ENCODE data around the gene TRDMT1.

Gene TRDMT1

DNA sequence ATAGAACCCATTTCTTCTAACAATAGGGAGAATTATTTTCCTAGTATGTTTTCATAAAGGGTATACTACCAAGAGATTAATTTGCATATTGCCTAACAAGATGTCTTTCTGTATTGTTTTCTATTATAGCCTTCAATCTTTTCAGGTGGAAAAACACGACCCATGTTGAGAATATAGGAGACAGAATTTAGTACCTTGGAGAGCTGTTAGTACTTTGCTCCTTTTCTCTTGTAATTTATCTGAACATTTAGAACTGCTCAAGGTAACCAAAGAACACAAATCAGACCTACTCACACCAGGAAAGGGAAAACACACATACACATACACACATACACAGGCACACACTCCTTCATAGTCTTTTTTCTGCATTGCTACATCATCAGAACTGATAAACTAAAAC is 7.8 kb upstream of the TRDMT1 start:
- no peak for DNase-seq

DNA sequence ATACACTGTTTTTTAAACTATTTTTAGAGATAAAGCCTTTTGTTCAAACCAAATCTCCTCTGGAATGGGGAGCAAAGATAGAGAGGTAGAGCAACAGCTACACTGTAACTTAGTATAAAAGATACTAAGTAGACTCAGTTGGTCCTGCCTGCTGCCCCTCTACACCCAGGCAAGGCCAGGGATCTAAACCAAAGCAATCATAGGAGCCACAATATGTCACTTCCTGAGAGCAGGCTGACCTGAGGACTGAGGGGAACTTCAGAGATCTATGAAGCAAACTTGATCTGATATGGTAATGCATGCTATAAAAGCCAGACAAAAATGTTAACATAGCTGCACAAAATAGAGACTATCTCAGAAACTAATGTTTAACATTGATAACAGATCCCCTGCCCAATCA is 7.0 kb upstream of the TRDMT1 start:
- DNase-seq, result no peak

DNA sequence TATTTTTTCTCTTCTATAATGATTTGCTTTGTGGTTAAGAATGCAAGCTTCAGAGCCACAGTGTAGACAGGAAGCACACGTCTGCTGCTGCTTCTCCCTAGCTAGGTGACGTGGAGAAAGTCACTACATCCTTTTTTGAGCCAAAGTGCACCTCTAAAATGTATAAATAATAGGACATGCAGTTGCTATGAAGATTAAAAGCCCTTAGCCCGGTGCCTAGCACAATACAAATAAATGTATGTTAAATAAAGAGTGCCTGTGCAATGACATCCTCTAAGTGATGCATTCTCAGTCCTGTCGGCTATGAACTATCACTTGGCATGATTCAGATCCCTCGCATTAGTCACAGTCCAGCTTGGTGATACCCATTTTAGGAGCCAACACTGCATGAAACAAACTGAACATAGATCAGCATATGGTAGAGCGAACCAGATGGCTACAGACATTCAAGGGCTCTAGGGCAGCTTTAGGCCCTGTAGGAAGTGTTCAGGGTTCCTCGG is 4.8 kb upstream of the TRDMT1 start:
- DNase-seq, result no peak

DNA sequence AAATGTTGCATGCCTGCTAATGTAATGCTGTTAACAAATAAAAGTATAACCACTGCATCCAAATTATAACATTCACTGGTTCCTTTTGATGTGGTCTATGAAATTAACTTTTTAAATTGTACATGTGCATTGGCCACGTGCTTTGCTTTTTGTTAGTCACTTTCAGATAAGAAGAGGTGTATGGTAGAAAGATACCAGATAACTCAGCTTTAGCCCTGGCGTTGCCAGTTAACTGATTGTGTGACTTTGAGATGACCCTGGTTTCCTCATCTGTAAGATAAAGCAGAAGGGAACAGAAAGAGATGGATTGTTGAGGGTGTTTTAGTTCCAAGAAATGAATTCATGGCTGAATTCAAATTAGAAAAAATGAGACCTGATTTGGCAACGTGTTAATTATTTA is 1.9 kb upstream of the TRDMT1 start:
- DNase-seq, result no peak

DNA sequence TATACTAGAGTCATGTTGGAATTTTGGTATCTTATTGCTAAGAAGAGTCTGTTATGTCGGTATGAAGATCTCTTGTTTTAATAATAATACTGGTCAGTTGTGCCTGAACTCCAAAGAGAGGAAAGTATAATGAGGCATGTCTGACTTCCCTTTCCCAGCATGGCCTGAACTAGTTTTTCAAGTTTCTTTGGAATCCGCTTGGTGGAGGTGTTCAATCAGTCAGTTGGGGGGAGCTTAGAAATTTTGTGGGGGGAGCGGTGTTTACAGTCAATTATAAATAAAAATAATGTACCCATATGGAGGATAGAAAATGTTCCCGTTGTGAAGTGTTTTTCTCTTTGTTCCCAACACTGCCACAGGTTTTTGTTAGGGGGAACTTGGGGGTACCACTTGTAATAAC is 1.5 kb upstream of the TRDMT1 start:
- no peak for DNase-seq

DNA sequence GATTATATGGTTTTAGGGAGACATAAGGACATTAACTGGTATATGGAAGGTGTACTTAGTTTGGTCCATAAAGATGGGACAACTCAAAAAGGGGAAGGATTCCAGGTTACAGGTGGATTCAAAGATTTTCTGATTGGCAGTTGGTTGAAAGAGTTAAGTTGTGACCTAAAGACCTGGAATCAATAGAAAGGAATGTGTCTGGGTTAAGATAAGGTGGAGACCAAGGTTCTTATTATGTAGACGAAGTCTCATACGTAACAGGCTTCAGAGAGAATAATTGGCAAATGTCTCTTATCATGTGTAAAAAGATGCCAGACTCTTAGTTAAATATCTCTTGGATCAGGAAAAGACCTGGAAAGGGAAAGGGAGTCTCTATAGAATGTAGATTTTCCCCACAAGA is 1.0 kb upstream of the TRDMT1 start:
- no peak for DNase-seq

DNA sequence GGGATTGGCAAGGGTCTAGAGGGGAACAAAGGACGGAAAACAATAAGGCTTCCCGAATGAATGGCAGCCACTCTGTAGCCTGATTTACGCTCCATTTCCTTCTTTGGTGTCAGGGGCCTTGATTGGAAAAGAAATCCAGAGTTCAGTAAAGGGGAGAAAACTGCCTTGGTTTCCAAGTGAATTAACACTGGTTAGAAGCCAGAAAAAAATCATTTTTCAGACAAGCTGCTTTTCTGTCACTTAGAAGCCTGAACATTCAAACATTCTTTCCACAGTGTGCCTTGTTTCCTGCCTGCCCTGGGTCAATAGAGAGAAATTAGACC is 283 bp upstream of the TRDMT1 start:
- no peak for DNase-seq

- DNase-seq, result no peak
Observed at GRCh38 chr10:17200001-17200911, 1.2 kb downstream of the TRDMT1 start.

DNA sequence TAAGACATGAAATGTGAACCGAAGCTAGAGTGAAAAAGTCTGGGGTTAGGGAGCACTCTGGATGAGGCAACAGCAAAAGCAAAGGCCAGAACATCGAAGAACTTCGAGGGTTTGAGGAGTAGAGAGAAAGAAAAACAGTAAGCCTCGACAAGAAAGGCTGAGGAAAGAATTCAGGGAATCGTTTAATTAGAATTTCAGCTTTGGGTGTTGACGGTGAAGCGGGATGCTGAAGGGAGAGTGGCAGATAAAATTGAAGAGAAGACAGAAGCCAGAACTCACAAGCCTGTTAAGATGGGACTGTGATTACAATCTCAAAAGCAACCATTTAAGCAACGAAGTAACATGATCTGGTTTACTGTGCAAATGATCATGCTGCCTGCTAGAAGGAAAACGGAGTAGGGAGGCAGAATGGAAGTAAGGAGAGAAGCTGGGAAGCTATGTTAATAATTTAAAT is 2.1 kb downstream of the TRDMT1 start:
- no peak for DNase-seq

DNA sequence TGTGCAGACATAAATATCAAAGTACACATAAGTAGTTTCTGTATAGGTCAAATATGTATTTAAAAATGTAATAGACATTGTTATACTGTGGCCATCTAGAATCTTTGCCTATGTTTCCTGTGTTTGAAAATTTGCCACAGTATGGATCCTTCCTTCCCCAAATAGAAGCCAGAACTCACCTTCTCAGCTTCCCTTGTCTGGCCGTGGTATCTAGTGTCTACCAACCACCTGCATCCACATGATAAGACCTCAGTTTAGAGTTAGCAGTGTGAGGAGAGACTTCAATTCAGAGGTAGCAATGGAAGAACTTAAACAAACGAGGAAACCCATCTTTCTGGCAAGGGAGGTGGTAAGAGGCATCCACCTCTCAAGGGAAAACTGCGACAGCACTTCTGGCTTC is 4.9 kb downstream of the TRDMT1 start:
- DNase-seq, result no peak

- no peak for DNase-seq
Observed at GRCh38 chr10:17196045-17196444, 5.4 kb downstream of the TRDMT1 start.

DNA sequence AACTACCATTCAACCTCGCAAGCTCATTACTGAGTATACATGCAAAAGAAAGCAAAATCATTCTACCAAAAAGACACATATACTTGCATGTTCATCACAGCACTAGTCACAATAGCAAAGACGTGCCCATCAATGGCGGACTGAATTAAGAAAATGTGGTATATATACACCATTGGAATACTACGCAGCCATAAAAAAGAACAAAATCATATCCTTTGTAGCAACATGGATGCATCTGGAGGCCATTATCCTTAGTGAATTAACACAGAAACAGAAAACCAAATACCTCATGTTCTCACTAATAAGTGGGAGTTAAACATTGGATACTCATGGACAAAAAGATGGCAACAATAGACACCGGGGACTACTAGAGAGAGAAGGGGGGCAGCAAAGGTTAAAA is 6.4 kb downstream of the TRDMT1 start:
- DNase-seq, result no peak

DNA sequence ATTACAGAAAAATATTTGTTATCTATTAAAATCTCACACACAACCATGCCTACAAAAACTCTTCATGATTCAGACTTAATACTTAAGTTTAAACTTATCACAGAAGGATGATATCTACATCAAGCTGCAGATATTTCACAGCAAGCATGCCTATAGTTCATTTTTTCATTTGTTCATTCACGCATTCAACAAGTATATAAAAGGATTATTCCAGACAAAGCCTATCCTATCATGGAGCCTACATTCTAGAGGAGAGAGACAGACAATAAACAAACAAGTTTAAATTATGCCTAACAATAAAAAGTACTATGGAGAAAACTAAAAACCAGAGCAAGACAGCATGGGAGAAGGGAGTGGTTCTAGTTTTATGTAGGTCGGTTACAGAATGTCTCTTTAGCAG is 10.9 kb downstream of the TRDMT1 start:
- DNase-seq, result no peak

DNA sequence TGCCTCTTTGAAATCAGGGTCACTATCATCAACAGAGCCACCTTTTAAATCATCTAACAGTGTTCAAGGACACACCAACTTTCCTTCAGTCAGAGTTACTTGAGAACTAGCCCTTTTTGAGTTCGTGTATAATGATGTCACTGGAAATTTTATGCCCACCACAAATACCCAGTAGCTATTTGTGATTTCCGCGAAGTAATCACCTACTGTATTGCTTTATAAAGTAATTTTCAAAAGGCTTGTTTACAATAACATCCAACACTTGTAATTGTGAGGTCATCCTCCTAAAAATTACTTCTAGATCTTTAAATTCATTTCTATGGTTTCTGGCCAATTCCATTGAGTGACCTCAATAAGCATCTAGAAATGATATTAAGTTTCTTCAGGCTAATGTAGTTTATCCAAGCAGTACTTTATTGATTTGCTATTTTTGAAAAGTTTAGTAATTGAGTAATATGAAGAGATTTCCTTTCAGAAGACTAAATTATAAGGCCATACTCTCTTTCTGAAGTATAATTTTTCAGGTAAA is 12.8 kb downstream of the TRDMT1 start:
- DNase-seq, result no peak

DNA sequence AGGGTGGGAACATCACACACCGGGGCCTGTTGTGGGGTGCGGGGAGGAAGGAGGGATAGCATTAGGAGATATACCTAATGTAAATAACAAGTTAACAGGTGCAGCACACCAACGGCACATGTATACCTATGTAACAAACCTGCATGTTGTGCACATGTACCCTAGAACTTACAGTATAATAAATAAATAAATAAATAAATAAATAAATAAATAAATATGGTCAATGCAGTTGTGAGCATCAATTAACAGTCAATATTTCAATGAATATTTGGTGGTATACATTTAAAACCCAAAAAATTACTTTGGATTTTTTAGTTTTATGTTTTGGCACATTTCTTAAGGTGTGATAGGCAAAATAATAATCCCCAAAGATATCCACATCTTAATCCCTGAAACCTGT is 15.6 kb downstream of the TRDMT1 start:
- DNase-seq, result no peak

DNA sequence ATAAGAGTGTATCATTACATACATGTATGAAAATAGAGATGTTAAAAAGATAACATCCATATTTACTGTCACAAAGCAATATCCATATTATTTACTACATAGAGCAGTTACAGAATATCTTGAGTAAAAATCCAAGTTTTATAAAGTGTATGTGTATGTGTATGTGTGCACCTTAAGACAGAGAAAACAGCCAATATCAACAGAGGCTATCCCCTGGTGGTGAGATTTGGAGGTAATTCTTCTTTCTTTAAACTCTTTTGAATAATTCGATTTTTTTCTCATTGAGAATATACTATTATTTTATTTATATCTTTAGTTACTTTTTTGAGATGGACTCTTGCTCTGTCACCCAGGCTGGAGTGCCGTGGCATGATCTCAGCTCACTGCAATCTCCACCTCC is 18.4 kb downstream of the TRDMT1 start:
- DNase-seq, result no peak

DNA sequence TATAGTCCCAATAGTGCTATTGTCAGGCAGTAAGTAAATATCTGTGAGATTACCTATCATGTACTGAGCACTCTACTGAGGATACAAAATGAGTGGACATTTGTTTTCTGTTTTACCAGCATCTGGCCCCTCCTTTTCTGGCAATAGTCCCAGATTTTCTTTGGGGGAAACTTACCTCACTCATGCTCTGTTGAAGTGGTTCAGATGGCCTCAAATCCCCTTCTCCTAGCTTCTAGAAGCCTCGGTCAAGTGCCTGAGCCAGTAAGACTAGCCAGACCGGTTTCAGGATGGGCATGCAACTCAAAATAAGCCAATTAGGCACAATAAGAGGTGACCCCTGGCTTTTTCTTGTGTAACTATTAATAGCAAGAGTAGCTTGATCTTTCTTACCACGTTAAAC is 19.7 kb downstream of the TRDMT1 start:
- no peak for DNase-seq

DNA sequence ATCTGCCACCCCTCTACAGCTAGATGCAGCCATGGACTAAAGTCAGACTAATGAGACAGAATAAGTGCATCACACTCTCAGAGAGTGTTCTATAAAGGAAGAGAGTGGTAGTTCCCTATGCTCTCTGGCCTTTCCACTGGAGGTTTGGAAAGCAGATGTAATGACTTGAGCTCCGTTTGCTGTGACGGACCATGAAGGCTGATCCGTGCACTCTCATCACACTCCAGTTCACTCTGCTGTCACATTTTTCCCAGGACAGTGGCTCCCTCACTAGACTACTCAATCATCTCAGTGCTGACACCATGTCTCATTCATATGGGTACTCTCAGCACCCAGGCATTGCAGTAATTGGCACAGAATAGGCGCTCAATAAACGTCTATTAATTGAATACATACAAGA is 20.4 kb downstream of the TRDMT1 start:
- no peak for DNase-seq

DNA sequence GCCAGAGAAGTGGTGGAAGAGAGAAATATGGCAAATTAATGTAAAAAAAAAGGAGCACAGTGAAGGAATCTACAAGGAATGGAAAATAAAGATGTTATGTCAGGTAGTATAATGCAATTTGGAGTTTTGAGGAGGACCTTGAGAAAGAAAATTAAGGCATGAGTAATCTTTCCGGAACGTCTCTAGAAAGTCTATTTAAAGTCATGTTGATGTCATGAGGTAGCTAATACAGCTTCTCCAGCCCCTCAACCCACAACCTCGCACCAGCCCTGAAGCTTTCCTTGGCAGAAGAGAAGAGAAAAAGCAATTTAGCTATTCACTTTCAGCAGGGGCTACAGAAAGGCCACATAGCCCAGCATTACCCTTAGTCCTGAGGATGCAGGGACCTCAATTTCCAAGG is 22.5 kb downstream of the TRDMT1 start:
- no peak for DNase-seq

DNA sequence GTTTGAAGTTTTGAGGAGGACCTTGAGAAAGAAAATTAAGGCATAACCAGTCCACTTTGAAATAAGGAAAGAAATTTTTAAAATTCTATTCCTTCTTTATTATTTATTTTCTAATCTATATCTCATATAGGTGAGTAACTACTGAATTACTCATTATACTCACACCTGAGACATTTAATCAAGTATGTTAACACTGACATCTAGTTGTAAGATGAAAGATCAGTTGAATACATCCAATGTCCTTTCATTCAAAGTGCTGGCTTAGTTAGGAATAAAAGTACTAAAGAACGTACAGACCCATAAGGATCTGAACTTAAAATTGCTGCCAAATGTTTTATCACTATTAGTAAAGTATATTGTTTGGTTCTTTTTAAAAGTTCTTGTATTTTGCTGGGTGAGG is 23.5 kb downstream of the TRDMT1 start:
- DNase-seq, result no peak

- DNase-seq, result no peak
Observed at GRCh38 chr10:17177014-17177413, 24.5 kb downstream of the TRDMT1 start.

GRCh38 chr10:17176091-17176490 is 25.4 kb downstream of the TRDMT1 start:
- DNase-seq, result no peak

DNA sequence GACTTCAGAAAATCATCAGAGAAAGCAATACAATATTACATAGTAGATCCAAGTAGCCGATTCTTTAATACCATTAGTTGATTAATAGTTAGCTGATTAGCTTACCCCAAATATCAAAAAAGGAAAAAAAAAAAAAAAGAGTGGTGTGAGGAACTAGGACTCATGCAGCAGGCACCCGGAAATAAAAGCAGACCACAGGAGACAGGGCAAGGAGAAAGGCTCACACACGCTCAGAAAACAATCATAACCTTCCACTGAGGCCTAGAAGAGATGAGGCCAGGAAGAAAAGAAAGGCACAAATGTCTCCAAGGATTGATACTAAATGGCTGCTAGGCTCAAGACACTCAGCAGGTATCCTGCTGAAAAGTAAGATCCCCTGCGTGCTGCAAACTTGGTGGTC is 25.9 kb downstream of the TRDMT1 start:
- no peak for DNase-seq

- no peak for DNase-seq
Observed at GRCh38 chr10:17174626-17175025, 26.8 kb downstream of the TRDMT1 start.

- DNase-seq, result no peak
Observed at GRCh38 chr10:17171141-17171641, 30.3 kb downstream of the TRDMT1 start.

Measured in NCI-H1436 treated with DMSO at 0.1 percent for 48 hours (cell line).